Glutamatergic neuron (in vitro differentiated cells): ENCODE measurements around the gene DPEP1. TPM values are rescaled to one million over a fixed set of nuclear protein-coding genes. Genes with fewer than 3 reads are reported as not detected.
"Not testable (repeated sequence)": the region's sequence is repeated elsewhere in the genome, so short reads cannot be mapped to it uniquely, and the experiment has no call there.

ENCODE experiments used
- DNase-seq: peaks from one replicate; pipeline ENCODE4 v3.0.0; 2022
- H3K27ac Mint-ChIP-seq: one replicate; pipeline ENCODE4 v1.8.0; 2020; ENCODE audit warnings: mild to moderate bottlenecking, mixed read lengths, inconsistent platforms; ENCODE audit not compliant: unreplicated experiment
- H3K27me3 Mint-ChIP-seq: one replicate; pipeline ENCODE4 v1.8.0; 2020; ENCODE audit warnings: mild to moderate bottlenecking, moderate library complexity, mixed read lengths, inconsistent platforms; ENCODE audit not compliant: unreplicated experiment
- H3K36me3 Mint-ChIP-seq: one replicate; pipeline ENCODE4 v1.8.0; 2020; ENCODE audit warnings: mild to moderate bottlenecking, mixed read lengths, inconsistent platforms; ENCODE audit not compliant: unreplicated experiment
- H3K4me1 Mint-ChIP-seq: one replicate; pipeline ENCODE4 v1.8.0; 2020; ENCODE audit warnings: mild to moderate bottlenecking, low read depth, mixed read lengths, inconsistent platforms; ENCODE audit not compliant: unreplicated experiment
- H3K4me3 Mint-ChIP-seq: one replicate; pipeline ENCODE4 v1.8.0; 2020; ENCODE audit warnings: mild to moderate bottlenecking, mixed read lengths, inconsistent platforms; ENCODE audit not compliant: unreplicated experiment
- H3K9me3 Mint-ChIP-seq: one replicate; pipeline ENCODE4 v1.8.0; 2020; ENCODE audit warnings: mild to moderate bottlenecking, moderate library complexity, mixed read lengths, inconsistent platforms; ENCODE audit not compliant: unreplicated experiment
- total RNA-seq: library from RNA; stranded (reverse); fragmentation: NEBNext Ultra II Directional; extraction: Animal tissue kit (Norgen Biotek cat#: 25700); gene quantifications from one replicate; pipeline ENCODE4 v1.2.1, GENCODE V29; 2021; ENCODE audit not compliant: unreplicated experiment
- TF ChIP-seq, protein P1 (sequence below): fragments of 200-600 bp; sonication (generic); IDR thresholded peaks from one replicate; pipeline ENCODE4 v1.5.0; 2021; ENCODE audit not compliant: partially characterized antibody, unreplicated experiment

DPEP1 gene
- total RNA-seq, 1 donor from 2014 or later: 0.39 TPM

DNA sequence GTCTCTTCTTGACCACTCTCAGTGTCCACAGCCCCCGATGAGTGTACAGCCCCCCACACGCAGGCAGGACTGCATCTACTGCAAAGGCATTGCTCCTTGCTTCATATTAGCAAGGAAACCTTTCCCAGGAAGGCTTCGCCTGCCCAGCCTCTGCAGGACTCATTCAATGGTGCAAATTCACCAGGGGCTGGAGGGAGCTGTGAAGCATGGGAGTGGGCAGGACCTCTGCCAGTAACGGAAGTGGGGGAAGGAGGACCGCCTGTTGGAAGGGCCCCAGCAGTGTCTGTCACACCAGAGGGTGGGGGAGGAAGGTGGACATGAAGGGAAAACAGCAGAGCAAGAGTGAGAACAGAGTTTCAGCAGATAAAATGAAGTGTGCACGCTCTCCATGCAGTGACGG lies 46.7 kb downstream of the DPEP1 start:
- Mint-ChIP-seq H3K4me3 (no peak overlapping the region), H3K4me1 (peaks cover 5% of the 10 kb centered on the region), H3K36me3 (peaks cover 12% of the 10 kb centered on the region), H3K27ac (no peak overlapping the region), H3K27me3 (peaks cover 7% of the 10 kb centered on the region), H3K9me3 (peaks cover 9% of the 10 kb centered on the region)
- TF ChIP-seq, protein P1, sequence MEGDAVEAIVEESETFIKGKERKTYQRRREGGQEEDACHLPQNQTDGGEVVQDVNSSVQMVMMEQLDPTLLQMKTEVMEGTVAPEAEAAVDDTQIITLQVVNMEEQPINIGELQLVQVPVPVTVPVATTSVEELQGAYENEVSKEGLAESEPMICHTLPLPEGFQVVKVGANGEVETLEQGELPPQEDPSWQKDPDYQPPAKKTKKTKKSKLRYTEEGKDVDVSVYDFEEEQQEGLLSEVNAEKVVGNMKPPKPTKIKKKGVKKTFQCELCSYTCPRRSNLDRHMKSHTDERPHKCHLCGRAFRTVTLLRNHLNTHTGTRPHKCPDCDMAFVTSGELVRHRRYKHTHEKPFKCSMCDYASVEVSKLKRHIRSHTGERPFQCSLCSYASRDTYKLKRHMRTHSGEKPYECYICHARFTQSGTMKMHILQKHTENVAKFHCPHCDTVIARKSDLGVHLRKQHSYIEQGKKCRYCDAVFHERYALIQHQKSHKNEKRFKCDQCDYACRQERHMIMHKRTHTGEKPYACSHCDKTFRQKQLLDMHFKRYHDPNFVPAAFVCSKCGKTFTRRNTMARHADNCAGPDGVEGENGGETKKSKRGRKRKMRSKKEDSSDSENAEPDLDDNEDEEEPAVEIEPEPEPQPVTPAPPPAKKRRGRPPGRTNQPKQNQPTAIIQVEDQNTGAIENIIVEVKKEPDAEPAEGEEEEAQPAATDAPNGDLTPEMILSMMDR: no peak
- no peak for DNase-seq

- TF ChIP-seq, protein P1: no peak
- no peak for DNase-seq
- Mint-ChIP-seq H3K4me3 (no peak overlapping the region), H3K36me3 (peaks cover 14% of the 10 kb centered on the region), H3K27me3 (peaks cover 6% of the 10 kb centered on the region), H3K9me3 (peaks cover 12% of the 10 kb centered on the region), H3K27ac (no peak overlapping the region), H3K4me1 (peaks cover 5% of the 10 kb centered on the region)
Measured at GRCh38 chr16:89661215-89661614, 47.8 kb downstream of the DPEP1 start.

DNA sequence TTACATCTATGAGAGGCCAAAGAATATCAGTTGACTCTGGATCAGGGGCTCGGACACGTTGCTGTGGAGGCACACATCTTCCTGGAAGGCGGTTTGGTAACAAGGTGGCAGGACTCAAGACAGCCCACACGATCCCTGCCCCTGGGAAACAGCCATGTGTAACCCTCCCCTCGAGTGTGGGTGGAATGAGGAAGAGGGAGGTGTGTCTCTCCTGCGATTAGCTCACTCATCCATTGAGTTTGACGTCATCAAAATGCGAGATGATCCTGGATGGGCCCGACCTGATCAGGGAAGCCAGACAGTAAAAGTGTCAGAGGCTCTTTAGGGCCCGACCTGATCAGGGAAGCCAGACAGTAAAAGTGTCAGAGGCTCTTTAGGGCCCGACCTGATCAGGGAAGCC lies 50.8 kb downstream of the DPEP1 start:
- peaks cover 19% of the 10 kb centered on the region for H3K36me3 Mint-ChIP-seq
- H3K4me1 Mint-ChIP-seq, DNase-seq, H3K27me3 Mint-ChIP-seq, H3K4me3 Mint-ChIP-seq, H3K27ac Mint-ChIP-seq: not testable (repeated sequence)
- peaks cover 12% of the 10 kb centered on the region for H3K9me3 Mint-ChIP-seq

DNA sequence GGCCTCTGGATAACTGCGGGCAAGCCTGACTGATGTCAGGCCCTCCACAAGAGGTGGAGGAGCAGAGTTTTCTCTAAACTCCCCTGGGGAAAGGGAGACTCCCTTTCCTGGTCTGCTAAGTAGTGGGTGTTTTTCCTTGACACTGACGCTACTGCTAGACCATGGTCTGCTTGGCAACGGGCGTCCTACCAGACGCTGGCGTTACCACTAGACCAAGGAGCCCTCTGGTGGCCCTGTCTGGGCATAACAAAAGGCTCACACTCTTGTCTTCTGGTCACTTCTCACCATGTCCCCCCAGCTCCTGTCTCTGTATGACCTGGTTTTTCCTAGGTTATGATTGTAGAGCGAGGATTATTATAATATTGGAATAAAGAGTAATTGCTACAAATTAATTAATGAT lies 53.6 kb downstream of the DPEP1 start:
- not testable (repeated sequence) for H3K27ac Mint-ChIP-seq, H3K27me3 Mint-ChIP-seq, H3K4me1 Mint-ChIP-seq, H3K4me3 Mint-ChIP-seq
- Mint-ChIP-seq H3K36me3 (peaks cover 13% of the 10 kb centered on the region), H3K9me3 (peaks cover 10% of the 10 kb centered on the region)
- TF ChIP-seq, protein P1: peak; percentile 17
- peak; percentile 56 for DNase-seq

DNA sequence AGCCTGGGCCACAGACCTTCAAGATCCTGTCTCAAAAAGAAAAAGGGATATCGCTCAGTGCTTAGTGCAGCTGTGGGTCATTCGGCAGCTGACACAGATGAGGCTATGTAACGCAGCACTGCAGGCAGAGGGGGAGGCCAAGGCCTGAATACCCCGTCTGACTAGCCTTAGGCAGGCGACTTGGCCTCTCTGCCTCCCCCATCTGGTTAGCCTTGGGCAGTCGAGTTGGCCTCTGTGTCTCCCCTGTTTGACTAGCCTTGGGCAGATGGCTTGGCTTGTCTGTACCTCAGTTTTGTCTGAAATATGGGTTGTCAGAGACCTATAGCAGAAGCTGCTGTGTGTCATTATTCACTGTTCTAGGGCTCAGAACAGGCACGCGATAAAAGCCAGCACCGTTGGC lies 54.2 kb downstream of the DPEP1 start:
- TF ChIP-seq, protein P1: no peak
- no peaks in the 10 kb centered on the region for H3K4me1 Mint-ChIP-seq
- H3K9me3 Mint-ChIP-seq: peaks cover 10% of the 10 kb centered on the region
- H3K36me3 Mint-ChIP-seq: peaks cover 17% of the 10 kb centered on the region
- no peak overlapping the region for H3K27ac Mint-ChIP-seq
- no peak overlapping the region for H3K4me3 Mint-ChIP-seq
- no peak for DNase-seq
- H3K27me3 Mint-ChIP-seq: peaks cover 1% of the 10 kb centered on the region

GRCh38 chr16:89668790-89669158 lies 55.3 kb downstream of the DPEP1 start:
- no peaks in the 10 kb centered on the region for H3K27me3 Mint-ChIP-seq
- H3K9me3 Mint-ChIP-seq: peaks cover 6% of the 10 kb centered on the region
- H3K27ac Mint-ChIP-seq: no peak overlapping the region
- H3K4me1 Mint-ChIP-seq: no peaks in the 10 kb centered on the region
- H3K36me3 Mint-ChIP-seq: peaks cover 22% of the 10 kb centered on the region
- DNase-seq: no peak
- no peak overlapping the region for H3K4me3 Mint-ChIP-seq
- TF ChIP-seq, protein P1: no peak
